Left cardiac atrium (tissue), 4 donors: ENCODE data around the gene TPK1. TPM values are rescaled to one million over a fixed set of nuclear protein-coding genes. Genes with fewer than 3 reads are reported as not detected.
"Not testable (repeated sequence)": the region's sequence is repeated elsewhere in the genome, so short reads cannot be mapped to it uniquely, and the experiment has no call there.

Experiments used
- ATAC-seq, 2 donors: fragments of 200-7000 bp; cut with Tn5 transposase; one replicate each; pipeline ENCODE4 v1.9.1; 2020; ENCODE audit warnings: mild to moderate bottlenecking in 2 of 2, moderate library complexity in 2 of 2
- DNase-seq: peaks from one replicate; pipeline ENCODE4 v3.0.0-alpha.2; 2020
- intact Hi-C, 2 donors: fragments of 100-400 bp; cut with DNase I; formaldehyde crosslinking; loops; one replicate each; pipeline versions ENCODE4 v1.14.1 to v1.15.1; 2022 to 2023
- total RNA-seq, 2 donors: library from RNA; stranded (reverse); fragmentation: NEBNext Ultra II Directional; extraction: Animal tissue kit (Norgen Biotek cat#: 25700); gene quantifications; one replicate each; pipeline ENCODE4 v1.2.1, GENCODE V29; 2021
- donor health status: DM: no; HTN: yes; CAD: no.
- donor health status: DM: no; HTN: yes; CAD: no; lungs with severe emphysema.
- donor health status: DM: yes; HTN: yes; CAD: no.
- donor health status: Dilated cardiomyopathy.

The TPK1 gene
- total RNA-seq, 2 donors from 2014 or later: 6.9 to 7.3 TPM

DNA sequence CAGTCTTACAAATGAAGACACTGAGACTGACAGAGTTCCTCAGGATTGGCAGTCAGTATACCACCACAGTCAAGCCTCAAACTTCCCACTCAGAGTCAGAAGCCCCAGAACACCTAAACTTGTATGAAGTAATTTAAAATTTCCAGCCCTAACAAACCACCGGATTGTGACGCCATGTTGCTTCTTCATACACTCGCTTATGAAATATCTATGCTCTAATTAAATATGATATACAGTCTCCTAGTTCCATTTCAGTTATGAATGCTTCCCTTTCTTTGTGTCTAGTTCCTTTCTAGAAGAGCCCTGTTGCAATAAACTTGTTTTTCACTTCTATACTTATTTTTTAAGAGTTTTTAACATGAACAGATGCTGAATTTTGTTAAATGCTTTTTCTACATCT, 260.4 kb downstream of the TPK1 start:
- DNase-seq (no peak), ATAC-seq (no peak)
- intact Hi-C loops: no loop called here

DNA sequence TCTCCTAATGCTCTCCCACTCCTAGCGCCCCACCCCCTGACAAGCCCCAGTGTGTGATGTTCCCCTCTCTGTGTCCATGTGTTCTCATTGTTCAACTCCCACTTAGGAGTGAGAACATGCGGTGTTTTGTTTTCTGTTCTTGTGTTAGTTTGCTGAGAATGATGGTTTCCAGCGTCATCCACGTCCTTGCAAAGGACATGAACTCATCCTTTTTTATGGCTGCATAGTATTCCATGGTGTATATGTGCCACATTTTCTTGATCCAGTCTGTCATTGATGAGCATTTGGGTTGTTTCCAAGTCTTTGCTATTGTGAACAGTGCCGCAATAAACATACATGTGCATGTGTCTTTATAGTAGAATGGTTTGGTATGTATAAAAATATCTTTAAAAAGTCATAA, 261.1 kb downstream of the TPK1 start:
- ATAC-seq, intact Hi-C loops, DNase-seq: not testable (repeated sequence)

DNA sequence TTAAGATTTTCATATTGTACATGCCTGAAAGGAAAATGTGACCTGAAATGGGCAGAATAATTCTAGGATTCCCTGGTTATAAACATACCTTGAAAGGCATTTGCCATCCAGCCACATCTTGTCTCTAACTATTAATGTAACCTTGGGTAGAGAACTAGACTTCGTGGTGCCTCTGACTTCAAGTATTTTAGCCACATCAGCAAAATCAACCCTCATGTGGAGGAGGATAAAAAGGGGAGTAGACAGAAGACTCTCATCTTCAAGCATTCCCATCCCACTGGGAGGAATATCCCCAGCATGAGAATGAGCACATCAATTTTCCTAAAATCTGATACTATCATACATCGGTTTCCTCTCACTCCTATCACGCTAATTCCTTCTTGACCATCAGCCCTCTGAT, 267.6 kb downstream of the TPK1 start:
- no peak for DNase-seq
- intact Hi-C loops: no loop called here
- no peak for ATAC-seq

DNA sequence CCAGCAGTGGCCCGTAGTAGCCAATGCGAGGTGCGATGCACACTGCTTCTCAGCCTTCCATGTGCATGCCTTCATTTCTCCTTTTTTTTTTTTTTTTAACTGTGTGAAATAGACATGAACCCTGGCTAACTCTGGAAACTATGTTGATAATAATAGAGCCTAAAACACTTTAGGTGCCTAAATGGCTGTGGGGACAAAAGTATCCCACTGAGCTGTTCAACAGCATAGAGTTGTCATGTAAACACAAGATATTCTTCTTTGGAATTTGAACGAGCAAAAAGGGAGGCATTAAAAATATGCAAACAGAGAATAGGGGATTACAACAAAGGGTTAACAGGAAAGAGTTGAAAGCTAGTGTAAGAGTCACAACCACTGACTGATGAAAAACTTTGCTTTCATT, 270.3 kb downstream of the TPK1 start:
- ATAC-seq (no peak), DNase-seq (no peak)
- intact Hi-C loops: no loop called here

DNA sequence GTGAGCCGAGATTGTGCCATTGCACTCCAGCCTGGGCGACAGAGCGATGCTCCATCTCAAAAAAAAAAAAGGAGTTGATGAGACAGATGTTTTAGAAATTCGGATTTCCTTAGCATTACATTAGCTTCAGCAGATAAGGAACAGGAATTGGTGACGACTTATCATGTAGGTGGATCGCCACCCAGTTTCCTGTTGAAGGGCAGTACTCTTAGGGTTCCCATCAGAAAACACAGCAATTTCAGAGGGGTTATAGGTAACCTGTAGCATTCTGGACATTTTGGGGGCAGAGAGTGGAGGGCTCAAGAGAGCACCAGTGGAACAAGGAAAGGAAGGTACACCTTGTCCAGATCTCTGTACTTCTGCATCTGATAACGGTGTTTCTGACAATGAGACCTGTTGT, 286.0 kb downstream of the TPK1 start:
- ATAC-seq (no peak), DNase-seq (no peak)
- intact Hi-C loops: no loop called here

DNA sequence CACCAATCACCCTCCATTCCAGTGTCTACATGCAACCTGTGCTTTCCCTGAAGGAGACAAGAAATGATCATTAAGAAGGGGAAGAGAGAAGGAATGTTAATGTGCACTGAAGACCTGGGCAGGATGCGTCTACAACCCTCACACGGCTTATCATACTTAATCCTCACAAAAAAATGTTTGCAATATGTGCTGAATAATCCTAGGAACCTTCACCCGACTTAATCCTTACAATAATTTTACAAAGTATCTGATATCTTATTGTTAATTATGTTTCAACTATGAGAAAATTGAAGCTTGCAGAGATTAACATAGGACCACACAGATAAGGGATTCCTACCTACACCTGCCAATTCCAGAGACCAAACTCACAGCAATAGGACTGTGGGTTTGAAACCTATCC, 287.3 kb downstream of the TPK1 start:
- DNase-seq: no peak
- intact Hi-C loops: no loop called here
- ATAC-seq: no peak

DNA sequence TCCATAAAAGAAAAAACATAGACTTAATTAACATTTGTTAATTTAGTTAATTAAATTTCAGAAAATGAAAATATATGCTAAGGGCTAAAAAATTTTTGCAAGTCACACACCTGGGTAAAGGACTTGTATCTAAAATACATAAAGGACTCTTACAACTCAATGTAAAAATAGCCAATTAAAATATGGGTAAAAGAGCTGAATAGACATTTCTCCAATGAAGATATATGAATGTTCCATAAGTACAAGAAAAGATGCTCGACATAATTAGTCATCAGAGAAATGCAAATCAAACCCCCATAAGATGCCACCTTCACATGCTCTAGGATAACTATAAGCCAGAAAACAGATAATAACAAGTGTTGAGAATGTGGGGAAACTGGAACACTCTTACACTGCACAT, 288.0 kb downstream of the TPK1 start:
- DNase-seq: no peak
- intact Hi-C loops: no loop called here
- no peak for ATAC-seq

DNA sequence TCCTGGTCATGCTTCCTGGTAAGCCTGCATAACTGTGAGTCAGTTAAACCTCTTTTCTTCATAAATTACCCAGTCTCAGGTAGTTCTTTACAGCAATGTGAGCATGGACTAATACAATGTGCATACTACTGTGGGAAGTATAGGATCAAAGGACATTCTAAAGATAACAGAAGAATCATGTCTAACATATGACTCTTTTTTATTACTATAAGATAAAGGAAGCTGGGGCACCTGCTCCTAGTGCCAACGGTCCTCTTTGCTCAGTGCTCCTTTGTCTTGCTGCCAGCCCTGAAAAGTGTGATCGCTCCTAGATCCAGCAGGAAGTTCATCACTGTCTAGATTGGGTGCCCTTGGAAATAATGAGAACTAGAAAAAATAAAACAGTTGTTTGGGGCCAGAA, 289.1 kb downstream of the TPK1 start:
- intact Hi-C loops: no loop called here
- ATAC-seq: no peak

DNA sequence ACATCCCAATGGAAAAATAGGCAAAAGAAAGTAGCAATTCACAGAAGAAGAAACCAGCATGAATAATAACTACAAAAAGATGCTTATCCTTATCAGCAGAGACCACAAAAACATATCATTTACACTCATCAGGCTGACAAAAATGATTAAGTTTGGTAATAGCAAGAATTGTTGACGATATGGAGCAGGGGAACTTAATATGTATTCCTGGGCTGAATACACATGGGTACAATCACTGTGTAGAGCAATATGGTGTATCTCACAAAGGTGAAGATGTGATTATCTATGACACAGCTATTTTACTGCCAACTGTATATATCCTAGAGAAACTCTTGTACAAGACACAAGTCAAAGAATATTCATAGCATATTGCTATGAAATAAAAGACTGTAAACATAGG, 290.5 kb downstream of the TPK1 start:
- intact Hi-C loops: no loop called here
- DNase-seq (no peak), ATAC-seq (no peak)

More for the DNA sequence above, 289.1 kb downstream of the TPK1 start:
- no peak for DNase-seq

DNA sequence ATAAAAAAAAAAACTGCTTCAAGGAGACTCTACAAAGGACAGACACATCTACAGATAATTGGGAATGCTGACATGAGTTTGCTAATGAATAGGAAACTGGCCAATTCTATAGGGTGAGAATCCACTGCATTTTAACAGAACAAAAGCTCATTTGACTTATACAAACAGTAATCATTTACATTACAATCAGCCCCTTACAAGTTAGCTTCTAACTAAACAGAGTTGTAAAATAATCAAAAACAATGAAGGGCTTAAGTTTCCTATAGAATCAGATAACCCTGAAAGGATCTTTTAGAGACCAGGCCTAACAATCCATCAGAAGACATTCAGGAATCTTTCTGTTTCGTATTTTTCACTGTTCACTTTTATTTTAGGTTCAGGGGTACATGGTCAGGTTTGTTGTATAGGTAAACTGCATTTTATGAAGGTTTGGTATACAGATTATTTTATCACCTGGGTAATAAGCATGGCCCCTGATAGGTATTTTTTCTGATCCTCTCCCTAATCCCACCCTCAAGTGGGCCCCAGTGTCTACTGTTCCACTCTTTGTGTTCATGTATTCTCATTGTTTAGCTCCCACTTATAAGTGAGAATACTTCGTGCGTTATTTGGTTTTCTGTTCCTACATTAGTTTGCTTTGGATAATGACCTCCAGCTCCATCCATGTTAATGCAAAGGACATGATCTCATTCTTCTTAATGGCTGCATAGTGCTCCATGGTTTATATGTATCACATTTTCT, 301.0 kb downstream of the TPK1 start:
- no peak for DNase-seq

DNA sequence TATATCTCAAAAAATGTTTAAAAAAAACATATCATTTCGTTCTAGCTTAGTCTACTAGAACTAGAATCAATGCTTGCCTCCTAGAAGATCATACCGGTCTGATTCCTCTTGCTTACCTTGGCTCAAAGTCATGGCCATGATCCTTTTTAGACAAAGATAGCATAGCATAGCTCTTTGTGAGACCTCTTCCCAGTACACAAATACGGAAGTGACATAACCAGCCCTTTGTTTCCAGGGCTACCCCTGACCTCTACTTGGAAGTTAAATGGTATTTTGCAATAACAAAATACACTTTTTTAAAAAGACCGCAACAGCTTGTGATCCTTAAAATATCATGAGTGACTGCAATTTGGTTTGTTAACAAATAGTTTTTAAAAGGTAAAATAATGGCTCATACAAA, 301.7 kb downstream of the TPK1 start:
- intact Hi-C loops: no loop called here
- no peak for DNase-seq
- peak in 1 of 2 donors; percentile 56 for ATAC-seq

More for the DNA sequence above, 301.0 kb downstream of the TPK1 start:
- intact Hi-C loops: no loop called here
- ATAC-seq: no peak

DNA sequence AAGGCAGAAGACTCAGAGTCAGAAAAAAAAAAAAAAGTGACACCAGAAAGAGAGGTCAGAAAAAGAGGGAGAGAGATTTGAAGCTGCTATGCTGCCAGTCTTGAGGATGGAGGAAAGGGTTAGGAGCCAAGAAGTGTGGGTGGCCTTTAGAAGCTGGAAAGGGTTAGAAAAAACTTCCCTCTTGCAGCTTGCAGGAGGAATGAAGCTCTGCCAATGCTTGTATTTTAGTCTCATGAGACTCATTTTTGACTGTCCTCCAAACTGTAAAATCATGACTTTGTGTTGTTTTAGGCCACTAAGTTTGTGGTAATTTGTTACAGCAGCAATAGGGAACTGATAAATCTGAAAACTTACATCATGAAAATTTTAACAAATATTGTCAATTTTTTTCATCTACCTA, 304.7 kb downstream of the TPK1 start:
- intact Hi-C loops: no loop called here
- ATAC-seq: no peak

DNA sequence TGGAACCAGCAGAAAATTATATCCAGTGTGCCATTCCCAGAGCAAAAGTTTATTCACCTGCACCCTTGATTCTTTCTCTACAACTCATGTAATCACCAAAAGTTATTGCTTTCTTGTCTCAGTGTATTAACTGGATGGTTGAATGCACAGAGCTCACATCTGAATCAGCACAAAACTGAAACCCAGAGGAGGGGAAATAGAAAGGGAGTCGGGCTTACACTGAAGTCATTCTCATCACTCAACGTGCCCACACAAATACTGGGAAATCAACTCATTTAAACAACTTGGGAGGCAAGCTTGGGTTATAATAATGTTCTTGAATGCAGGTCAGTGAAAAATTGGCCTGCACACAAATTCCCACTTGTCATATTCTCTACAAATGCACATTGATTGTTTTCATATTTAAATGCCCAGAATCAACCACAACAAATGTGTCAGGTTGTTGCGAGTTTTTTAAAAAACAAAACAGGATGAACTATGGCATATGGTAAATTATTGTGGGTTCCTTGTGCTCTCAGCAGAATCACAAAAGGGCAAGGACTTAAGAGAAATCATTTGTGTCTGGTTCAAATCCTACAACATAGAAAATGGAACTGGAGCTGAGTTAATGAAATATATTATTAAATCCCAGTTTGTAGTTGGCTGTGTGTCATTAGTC, 306.5 kb downstream of the TPK1 start:
- ATAC-seq (no peak), DNase-seq (no peak)
- intact Hi-C loops: no loop called here

More for the DNA sequence above, 304.7 kb downstream of the TPK1 start:
- DNase-seq: no peak

DNA sequence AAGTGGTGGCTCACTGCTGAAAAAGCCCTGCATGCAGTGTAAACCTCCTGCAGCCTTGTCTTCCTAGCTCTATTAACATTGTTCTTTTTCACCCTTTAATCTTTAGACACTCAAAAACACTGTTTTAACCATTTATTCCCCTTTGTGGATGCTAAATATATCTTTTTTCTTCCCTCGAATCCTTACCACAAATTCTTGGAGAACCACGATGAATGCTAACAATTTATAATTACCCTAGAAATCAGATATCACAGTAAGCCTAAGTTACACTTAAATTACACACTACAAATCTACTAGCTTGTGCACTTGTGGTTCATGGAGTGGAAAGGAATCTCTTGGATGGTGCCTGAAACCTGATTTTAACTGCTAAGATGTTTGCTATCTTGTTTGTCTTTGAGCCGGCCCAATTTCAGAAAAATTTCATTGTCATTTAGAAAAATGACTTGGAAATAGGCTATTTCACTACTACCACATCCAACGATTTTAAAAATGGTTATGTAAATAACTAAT, 307.3 kb downstream of the TPK1 start:
- ATAC-seq (no peak), DNase-seq (no peak)
- intact Hi-C loops: no loop called here

DNA sequence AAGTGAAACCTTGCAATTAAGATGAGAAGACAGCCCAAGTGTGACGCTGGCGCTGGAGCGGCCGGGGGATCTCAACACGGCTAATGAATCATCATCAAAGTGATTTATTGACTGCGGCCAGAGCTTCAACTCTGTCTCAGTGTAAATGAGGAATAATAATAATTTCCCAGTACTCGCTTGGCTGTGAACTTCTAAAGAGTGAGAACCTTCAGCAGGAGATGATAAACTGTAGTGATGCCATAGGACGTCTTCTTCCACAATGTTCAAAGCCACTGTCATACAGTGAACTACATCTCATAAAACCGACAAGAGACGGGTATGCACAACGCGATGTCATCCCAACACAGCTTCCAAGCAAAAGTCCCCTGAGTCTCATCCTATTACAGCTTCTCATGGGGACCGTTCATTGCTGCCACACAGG, 308.8 kb downstream of the TPK1 start:
- ATAC-seq: no peak
- no peak for DNase-seq
- intact Hi-C loops: no loop called here

DNA sequence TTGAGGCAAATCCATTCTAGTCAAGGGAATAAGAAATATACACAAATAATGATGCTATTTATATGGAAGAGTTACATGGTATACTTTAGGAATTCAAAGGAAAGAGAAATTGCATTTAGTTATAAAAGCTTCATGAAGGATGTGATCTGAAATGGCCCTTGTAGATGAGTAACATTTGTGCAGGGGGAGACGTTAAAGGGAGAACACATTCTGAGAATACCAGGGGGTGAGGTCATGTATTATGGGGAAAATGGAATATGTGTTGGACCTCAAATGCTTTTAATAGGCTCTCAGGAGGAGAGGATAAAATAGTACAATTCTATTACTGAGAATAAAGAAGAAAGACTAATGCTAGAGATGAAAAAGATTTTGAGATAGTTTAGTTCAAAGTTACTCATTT, 309.9 kb downstream of the TPK1 start:
- no peak for DNase-seq
- intact Hi-C loops: no loop called here
- ATAC-seq: no peak

DNA sequence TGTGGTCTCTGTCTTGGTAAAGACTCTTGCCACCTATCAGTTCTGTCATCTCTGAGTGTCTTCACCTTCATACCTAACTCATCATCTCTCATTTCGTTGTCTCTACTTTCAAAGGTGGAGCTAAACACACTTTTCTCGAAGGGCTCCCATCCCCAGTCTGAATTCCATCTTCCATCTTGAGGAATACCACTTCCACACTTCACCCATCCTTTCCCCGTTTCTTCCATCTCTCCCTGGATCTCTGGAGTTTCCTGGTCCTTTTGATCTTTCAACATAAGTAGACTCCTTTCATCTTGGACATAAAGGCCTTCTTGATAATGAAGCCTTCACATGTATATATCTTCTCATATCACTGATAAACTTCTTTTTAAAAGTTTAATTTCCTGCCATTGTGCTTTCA, 311.6 kb downstream of the TPK1 start:
- intact Hi-C loops: no loop called here

DNA sequence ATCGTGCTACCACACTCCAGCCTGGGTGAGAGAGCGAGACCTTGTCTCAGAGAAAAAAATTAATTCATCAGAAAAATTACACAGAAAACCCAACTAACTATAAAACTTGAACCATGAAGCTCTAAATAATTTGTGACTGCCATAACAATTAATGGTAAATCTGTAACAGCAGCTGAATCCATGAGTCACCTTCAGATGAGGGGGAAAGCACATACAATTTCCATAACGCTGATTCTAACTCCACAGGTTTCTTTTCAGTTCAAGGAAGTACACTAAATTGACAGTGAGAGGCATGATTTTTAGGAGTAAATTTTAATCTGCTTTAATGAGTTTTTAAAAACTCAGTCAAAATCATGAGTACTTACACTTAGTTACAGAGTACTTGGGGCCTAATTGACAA, 312.2 kb downstream of the TPK1 start:
- intact Hi-C loops: no loop called here
- ATAC-seq (no peak), DNase-seq (no peak)

More for the DNA sequence above, 311.6 kb downstream of the TPK1 start:
- no peak for DNase-seq
- ATAC-seq: no peak

DNA sequence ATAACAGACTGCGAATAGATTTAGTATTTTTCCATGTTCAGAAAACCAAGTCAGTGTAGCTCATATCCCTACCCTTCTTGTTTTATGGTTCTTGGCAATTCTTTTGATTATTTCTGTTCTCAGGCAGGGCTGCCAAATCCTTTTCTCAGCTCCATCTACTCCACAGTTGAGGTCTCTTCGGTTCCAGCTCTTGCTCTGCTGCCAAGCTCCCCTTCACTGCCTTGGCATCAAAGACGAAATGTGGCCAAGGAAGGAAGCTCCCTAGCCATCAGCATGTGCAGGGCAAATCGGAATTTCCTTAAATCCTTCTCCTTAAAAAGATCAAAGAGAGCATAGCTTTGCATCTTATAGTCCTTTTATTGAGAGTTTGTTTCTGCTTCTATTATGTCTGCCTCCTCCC, 315.9 kb downstream of the TPK1 start:
- intact Hi-C loops: no loop called here
- ATAC-seq: no peak
- DNase-seq: peak; percentile 21

DNA sequence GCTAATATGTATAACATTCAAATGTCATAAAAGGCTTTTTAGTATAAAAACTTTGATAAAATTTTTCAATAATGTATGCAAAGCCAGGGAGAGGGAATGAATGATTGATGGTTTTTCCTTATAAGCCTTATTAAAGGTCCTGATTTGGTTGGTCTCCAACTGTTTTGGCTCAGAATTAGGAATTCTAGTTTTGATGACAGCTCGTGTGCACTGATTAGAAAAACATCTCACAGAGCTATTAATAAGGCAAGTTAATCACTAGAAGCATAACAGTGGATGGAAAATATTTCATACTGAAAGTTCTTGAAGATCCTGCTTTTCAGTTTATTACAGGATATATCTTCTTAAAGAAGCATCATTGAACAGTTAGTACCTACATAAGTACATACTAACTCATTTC, 317.5 kb downstream of the TPK1 start:
- DNase-seq (no peak), ATAC-seq (no peak)
- intact Hi-C loops: no loop called here

DNA sequence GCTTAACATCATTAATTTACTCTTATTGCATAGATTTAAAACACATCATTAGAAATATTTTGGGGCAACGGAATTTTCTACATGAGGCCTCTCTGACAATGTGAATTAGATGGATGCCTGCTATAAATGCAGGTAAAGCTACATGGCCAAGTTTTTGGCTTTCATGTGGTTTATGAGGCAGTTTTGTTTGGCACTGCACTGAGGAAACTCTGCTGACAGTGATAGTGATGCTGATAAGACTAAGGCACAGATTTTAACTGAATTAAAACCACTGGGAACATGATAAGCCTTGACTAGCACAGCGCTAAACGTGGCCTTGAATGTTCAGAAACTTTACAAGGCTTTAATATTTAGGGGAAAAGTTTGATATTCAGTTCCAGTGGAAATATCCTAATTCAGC, 318.1 kb downstream of the TPK1 start:
- DNase-seq: no peak
- intact Hi-C loops: no loop called here
- ATAC-seq: no peak
